Loucy (cell line): ENCODE results near the gene ZBTB16.

Experiments used
- EZH2phosphoT487 ChIP-seq: fragments of 200-600 bp; IDR thresholded peaks from 2 replicates; pipeline ENCODE4 v1.6.1; 2018; ENCODE audit warnings: antibody characterized with exemption, mild to moderate bottlenecking, moderate library complexity, borderline replicate concordance
- TF ChIP-seq, protein P1 (sequence below): fragments of 200-600 bp; sonication (generic); conservative IDR thresholded peaks from 2 replicates; pipeline ENCODE4 v1.5.1; 2014; ENCODE audit warnings: mild to moderate bottlenecking, antibody characterized with exemption, low read length

DNA sequence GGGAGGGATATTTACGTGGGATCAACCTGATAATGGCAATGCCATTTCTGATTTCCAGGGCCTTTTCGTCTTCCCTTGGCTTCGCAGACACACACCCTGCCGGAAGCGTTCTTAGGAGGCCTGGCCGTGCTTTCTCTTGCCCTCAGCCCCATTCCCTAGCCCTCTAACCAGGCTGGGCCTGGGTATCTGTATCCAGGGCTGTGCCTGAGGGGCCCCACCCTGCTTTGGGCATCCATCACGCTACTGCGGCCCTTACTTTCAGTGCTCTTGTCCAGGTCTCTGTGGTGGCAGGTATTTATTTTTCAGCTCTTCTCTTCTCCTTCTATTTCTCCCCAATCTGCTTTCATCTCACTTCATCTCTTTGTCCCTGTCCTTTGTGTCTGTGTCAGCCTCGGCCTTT is 105.0 kb downstream of the ZBTB16 start:
- TF ChIP-seq, protein P1, sequence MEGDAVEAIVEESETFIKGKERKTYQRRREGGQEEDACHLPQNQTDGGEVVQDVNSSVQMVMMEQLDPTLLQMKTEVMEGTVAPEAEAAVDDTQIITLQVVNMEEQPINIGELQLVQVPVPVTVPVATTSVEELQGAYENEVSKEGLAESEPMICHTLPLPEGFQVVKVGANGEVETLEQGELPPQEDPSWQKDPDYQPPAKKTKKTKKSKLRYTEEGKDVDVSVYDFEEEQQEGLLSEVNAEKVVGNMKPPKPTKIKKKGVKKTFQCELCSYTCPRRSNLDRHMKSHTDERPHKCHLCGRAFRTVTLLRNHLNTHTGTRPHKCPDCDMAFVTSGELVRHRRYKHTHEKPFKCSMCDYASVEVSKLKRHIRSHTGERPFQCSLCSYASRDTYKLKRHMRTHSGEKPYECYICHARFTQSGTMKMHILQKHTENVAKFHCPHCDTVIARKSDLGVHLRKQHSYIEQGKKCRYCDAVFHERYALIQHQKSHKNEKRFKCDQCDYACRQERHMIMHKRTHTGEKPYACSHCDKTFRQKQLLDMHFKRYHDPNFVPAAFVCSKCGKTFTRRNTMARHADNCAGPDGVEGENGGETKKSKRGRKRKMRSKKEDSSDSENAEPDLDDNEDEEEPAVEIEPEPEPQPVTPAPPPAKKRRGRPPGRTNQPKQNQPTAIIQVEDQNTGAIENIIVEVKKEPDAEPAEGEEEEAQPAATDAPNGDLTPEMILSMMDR: no peak
- TF ChIP-seq EZH2phosphoT487: no peak
